Activated CD8-positive, alpha-beta T cell treated with anti-CD3 and anti-CD28 coated beads for 36 hours (primary cell): ENCODE data around the gene GCNT2. TPM values are rescaled to one million over a fixed set of nuclear protein-coding genes. Genes with fewer than 3 reads are reported as not detected.

Source experiments
- ATAC-seq: fragments of 200-7000 bp; cut with Tn5 transposase; one replicate; pipeline ENCODE4 v1.10.0; 2021; ENCODE audit warnings: mild to moderate bottlenecking, moderate library complexity
- CTCF ChIA-PET: fragments of 350-600 bp; sonication (Branson Sonifier 250); formaldehyde crosslinking; loops from one replicate; lab custom pipeline; 2021; ENCODE audit warnings: antibody characterized with exemption; lab: Charles Lee
- POLR2A ChIA-PET: fragments of 350-600 bp; sonication (Branson Sonifier 250); formaldehyde crosslinking; loops from one replicate; lab custom pipeline; 2021; ENCODE audit warnings: antibody characterized with exemption; lab: Charles Lee
- DNase-seq: peaks from one replicate; pipeline ENCODE4 v3.0.0-alpha.2; 2020
- H3K27ac Mint-ChIP-seq: one replicate; pipeline ENCODE4 v1.8.0; 2021; ENCODE audit warnings: mild to moderate bottlenecking, mixed read lengths
- H3K27me3 Mint-ChIP-seq: one replicate; pipeline ENCODE4 v1.8.0; 2021; ENCODE audit warnings: mixed read lengths
- H3K36me3 Mint-ChIP-seq: one replicate; pipeline ENCODE4 v1.8.0; 2021; ENCODE audit warnings: low read depth, mixed read lengths
- H3K4me1 Mint-ChIP-seq: one replicate; pipeline ENCODE4 v1.8.0; 2021; ENCODE audit warnings: low read depth, mixed read lengths
- H3K4me3 Mint-ChIP-seq: one replicate; pipeline ENCODE4 v1.8.0; 2021; ENCODE audit warnings: mild to moderate bottlenecking, moderate library complexity, mixed read lengths
- H3K9me3 Mint-ChIP-seq: one replicate; pipeline ENCODE4 v1.8.0; 2021; ENCODE audit warnings: mixed read lengths
- CTCF ChIP-seq: fragments of 200-600 bp; IDR thresholded peaks from one replicate; pipeline ENCODE4 v1.8.0; 2022; ENCODE audit warnings: antibody characterized with exemption, mild to moderate bottlenecking
- intact Hi-C: fragments of 100-400 bp; cut with micrococcal nuclease; formaldehyde crosslinking; loops from one replicate; pipeline ENCODE4 v1.10.0; 2022
- total RNA-seq, 2 experiments: library from RNA; stranded (reverse); gene quantifications; one replicate each; pipeline ENCODE4 v1.2.3, GENCODE V29; 2021

Gene GCNT2
- total RNA-seq, 2 experiments from 2014 or later: 2.3 to 2.7 TPM

GRCh38 chr6:10626154-10626741 is 105.1 kb downstream of the GCNT2 start:
- ATAC-seq: no peak

GRCh38 chr6:10627800-10628199 is 106.6 kb downstream of the GCNT2 start:
- Mint-ChIP-seq H3K36me3 (peaks cover 14% of the 10 kb centered on the region), H3K9me3 (peaks cover 4% of the 10 kb centered on the region), H3K4me1 (no peaks in the 10 kb centered on the region), H3K27ac (no peak overlapping the region), H3K4me3 (no peak overlapping the region), H3K27me3 (no peaks in the 10 kb centered on the region)
- no peak for ATAC-seq
- intact Hi-C loops: no loop called here
- no peak for TF ChIP-seq CTCF
- ChIA-PET CTCF (no interaction called here), POLR2A (no interaction called here)
- DNase-seq: no peak

More at GRCh38 chr6:10626154-10626741, 105.1 kb downstream of the GCNT2 start:
- Mint-ChIP-seq H3K27me3 (no peaks in the 10 kb centered on the region), H3K9me3 (peaks cover 4% of the 10 kb centered on the region), H3K4me1 (no peaks in the 10 kb centered on the region), H3K27ac (no peak overlapping the region), H3K36me3 (peaks cover 18% of the 10 kb centered on the region), H3K4me3 (no peak overlapping the region)
- no peak for DNase-seq
- ChIA-PET CTCF (no interaction called here), POLR2A (no interaction called here)
- no peak for TF ChIP-seq CTCF
- intact Hi-C loops: no loop called here

- H3K4me3 Mint-ChIP-seq: no peak overlapping the region
- H3K36me3 Mint-ChIP-seq: no peaks in the 10 kb centered on the region
- no peaks in the 10 kb centered on the region for H3K9me3 Mint-ChIP-seq
- ChIA-PET POLR2A (no interaction called here), CTCF (no interaction called here)
- DNase-seq (no peak), ATAC-seq (no peak)
- intact Hi-C loops: no loop called here
- no peak overlapping the region for H3K27ac Mint-ChIP-seq
- peaks cover 5% of the 10 kb centered on the region for H3K4me1 Mint-ChIP-seq
- H3K27me3 Mint-ChIP-seq: no peaks in the 10 kb centered on the region
- no peak for TF ChIP-seq CTCF
These were observed 109.0 kb downstream of the GCNT2 start for GRCh38 chr6:10630178-10630577.

GRCh38 chr6:10633216-10633615 is 112.1 kb downstream of the GCNT2 start:
- intact Hi-C loops: no loop called here
- CTCF ChIA-PET: no interaction called here
- no peaks in the 10 kb centered on the region for H3K27me3 Mint-ChIP-seq
- no peak overlapping the region for H3K27ac Mint-ChIP-seq
- POLR2A ChIA-PET: no interaction called here
- H3K36me3 Mint-ChIP-seq: no peaks in the 10 kb centered on the region
- no peak overlapping the region for H3K4me3 Mint-ChIP-seq
- no peaks in the 10 kb centered on the region for H3K9me3 Mint-ChIP-seq
- peak; percentile 22 for DNase-seq
- peaks cover 5% of the 10 kb centered on the region for H3K4me1 Mint-ChIP-seq
- peak; percentile 99 for ATAC-seq
- no peak for TF ChIP-seq CTCF

GRCh38 chr6:10640412-10640811 is 119.3 kb downstream of the GCNT2 start:
- intact Hi-C loops: no loop called here
- H3K4me3 Mint-ChIP-seq: no peak overlapping the region
- POLR2A ChIA-PET: interaction anchor here (1.2 kb wide), 1 partner anchor 12 kb away, joined by 4 read pairs; no protein-coding TSS in a partner anchor
- no peaks in the 10 kb centered on the region for H3K36me3 Mint-ChIP-seq
- TF ChIP-seq CTCF: no peak
- H3K27me3 Mint-ChIP-seq: peaks cover 11% of the 10 kb centered on the region
- peaks cover 11% of the 10 kb centered on the region for H3K4me1 Mint-ChIP-seq
- ATAC-seq: no peak
- no peak for DNase-seq
- no peaks in the 10 kb centered on the region for H3K9me3 Mint-ChIP-seq
- no peak overlapping the region for H3K27ac Mint-ChIP-seq
- CTCF ChIA-PET: interaction anchor here (0.7 kb wide), 1 partner anchor 10 kb away, joined by 3 read pairs; no protein-coding TSS in a partner anchor
